ENCODE results near the gene FAM149B1.
A peak's percentile ranks its signal among the peaks of the same experiment; 100 is the strongest.
"Not testable (repeated sequence)": the region's sequence is repeated elsewhere in the genome, so short reads cannot be mapped to it uniquely, and the experiment has no call there.

FAM149B1 gene

GRCh38 chr10:73167783-73168464, at the start of gene FAM149B1, which contains the start of gene ECD:
TSS of gene FAM149B1 (plus strand) at chr10:73168119. CDS start at chr10:73168340, 221 bp downstream.
TSS of gene ECD (minus strand) at chr10:73168008. CDS start at chr10:73163937, 4,071 bp downstream.
- peak; percentile 82 for DNase-seq (ENCODE audit: low read depth in 2 of 2)

GRCh38 chr10:73119457-73119856, 48.5 kb upstream of the FAM149B1 start:
- no peak for DNase-seq (ENCODE audit: low read depth in 2 of 2)

- no peak for DNase-seq (ENCODE audit: low read depth in 2 of 2)
Observed at GRCh38 chr10:73119952-73120351, 48.0 kb upstream of the FAM149B1 start.

- no peak for DNase-seq (ENCODE audit: low read depth in 2 of 2)
Observed at GRCh38 chr10:73126343-73126742, 41.6 kb upstream of the FAM149B1 start.

GRCh38 chr10:73131301-73131700, 36.6 kb upstream of the FAM149B1 start:
- DNase-seq (ENCODE audit: low read depth in 2 of 2) = no peak

GRCh38 chr10:73131913-73132686, 35.8 kb upstream of the FAM149B1 start:
- no peak for DNase-seq (ENCODE audit: low read depth in 2 of 2)

GRCh38 chr10:73134727-73135126, 33.2 kb upstream of the FAM149B1 start:
- no peak for DNase-seq (ENCODE audit: low read depth in 2 of 2)

- no peak for DNase-seq (ENCODE audit: low read depth in 2 of 2)
Observed at GRCh38 chr10:73136627-73137026, 31.3 kb upstream of the FAM149B1 start.

- DNase-seq (ENCODE audit: low read depth in 2 of 2) = no peak
Observed at GRCh38 chr10:73139251-73139650, 28.7 kb upstream of the FAM149B1 start.

GRCh38 chr10:73141603-73142002, 26.3 kb upstream of the FAM149B1 start:
- no peak for DNase-seq (ENCODE audit: low read depth in 2 of 2)

- not testable (repeated sequence) for DNase-seq (ENCODE audit: low read depth in 2 of 2)
Observed at GRCh38 chr10:73150633-73151413, 17.1 kb upstream of the FAM149B1 start.

GRCh38 chr10:73152009-73152408, 15.9 kb upstream of the FAM149B1 start:
- no peak for DNase-seq (ENCODE audit: low read depth in 2 of 2)

GRCh38 chr10:73156054-73156453, 11.9 kb upstream of the FAM149B1 start:
- no peak for DNase-seq (ENCODE audit: low read depth in 2 of 2)

GRCh38 chr10:73159038-73159648, 8.8 kb upstream of the FAM149B1 start:
- DNase-seq (ENCODE audit: low read depth in 2 of 2) = peak in 1 of 2 donors; percentile 40

GRCh38 chr10:73161079-73161478, 6.8 kb upstream of the FAM149B1 start:
- DNase-seq (ENCODE audit: low read depth in 2 of 2) = no peak

- no peak for DNase-seq (ENCODE audit: low read depth in 2 of 2)
Observed at GRCh38 chr10:73161662-73162061, 6.3 kb upstream of the FAM149B1 start.

GRCh38 chr10:73163096-73163495, 4.8 kb upstream of the FAM149B1 start:
- no peak for DNase-seq (ENCODE audit: low read depth in 2 of 2)

GRCh38 chr10:73166972-73167371, 947 bp upstream of the FAM149B1 start:
- DNase-seq (ENCODE audit: low read depth in 2 of 2) = no peak

- no peak for DNase-seq (ENCODE audit: low read depth in 2 of 2)
Observed at GRCh38 chr10:73167458-73167782, 499 bp upstream of the FAM149B1 start.

GRCh38 chr10:73168465-73168803, 515 bp downstream of the FAM149B1 start:
- DNase-seq (ENCODE audit: low read depth in 2 of 2) = no peak

GRCh38 chr10:73169320-73169719, 1.4 kb downstream of the FAM149B1 start:
- DNase-seq (ENCODE audit: low read depth in 2 of 2) = no peak

- DNase-seq (ENCODE audit: low read depth in 2 of 2) = no peak
Observed at GRCh38 chr10:73172867-73173266, 4.9 kb downstream of the FAM149B1 start.
